Lower leg skin (tissue), 3 donors: ENCODE measurements around the gene CILP.

Source experiments
- CTCF ChIP-seq, 3 donors: fragments of 450-650 bp; IDR thresholded peaks; one replicate each; pipeline ENCODE4 v1.5.1; 2016; ENCODE audit warnings: antibody characterized with exemption in 3 of 3, mild to moderate bottlenecking in 3 of 3, moderate library complexity in 2 of 3
- POLR2A ChIP-seq, 2 donors: fragments of 450-650 bp; IDR thresholded peaks; one replicate each; pipeline ENCODE4 v1.6.1; 2016 to 2017; ENCODE audit warnings: antibody characterized with exemption in 2 of 2, mild to moderate bottlenecking in 1 of 2, moderate library complexity in 1 of 2

- TF ChIP-seq CTCF (IDR thresholded peaks at IDR 0.05) (no peak), POLR2A (IDR thresholded peaks at IDR 0.05) (no peak)
Measured at GRCh38 chr15:65222891-65223290, 11.6 kb upstream of the CILP start.
